GM12878 (cell line): ENCODE data around the gene ARHGAP30. TPM values are rescaled to one million over a fixed set of nuclear protein-coding genes. Genes with fewer than 3 reads are reported as not detected.

Experiments
- ATAC-seq: fragments of 200-7000 bp; cut with Tn5 transposase; 3 replicates; pipeline ENCODE4 v1.9.1; 2020; ENCODE audit warnings: mild to moderate bottlenecking, moderate library complexity
- BruUV-seq: library from RNA; stranded (reverse); fragments of 400-500 nt; replicated peaks from 2 replicates; lab custom pipeline; 2021; lab: Mats Ljungman, UMichigan
- CTCF ChIA-PET: fragments of 300-600 bp; sonication (Branson Sonifier 250); formaldehyde crosslinking; extraction: SDS; loops from one replicate; lab custom pipeline; 2021; ENCODE audit warnings: inconsistent platforms; lab: Yijun Ruan, JAX
- POLR2A ChIA-PET: fragments of 350-600 bp; formaldehyde crosslinking; extraction: SDS; loops from one replicate; lab custom pipeline; 2021; ENCODE audit warnings: inconsistent platforms; lab: Charles Lee
- RAD21 ChIA-PET: fragments of 300-600 bp; sonication (Branson Sonifier 250); formaldehyde crosslinking; loops from one replicate; lab custom pipeline; 2023; ENCODE audit warnings: antibody characterized with exemption; ENCODE audit not compliant: unreplicated experiment; lab: Charles Lee
- SMC1A ChIA-PET: fragments of 300-600 bp; sonication (Branson Sonifier 250); formaldehyde crosslinking; loops from one replicate; lab custom pipeline; 2023; ENCODE audit not compliant: unreplicated experiment, uncharacterized antibody; lab: Charles Lee
- DNase-seq: peaks from one replicate; pipeline ENCODE4 v3.0.0-alpha.2; 2011; ENCODE audit warnings: low read depth, low spot score
- FAIRE-seq: peaks from 3 replicates; lab custom pipeline; 2011; peaks lifted over from hg19 to GRCh38; lab: Jason Lieb, UNC
- H2AFZ ChIP-seq: 2 replicates; pipeline ENCODE4 v1.6.0; 2011; ENCODE audit warnings: low read depth, low read length, control low read depth; ENCODE audit not compliant: control insufficient read depth
- H3K27ac ChIP-seq: 2 replicates; pipeline ENCODE4 v1.5.1; 2011; ENCODE audit warnings: control low read depth; ENCODE audit not compliant: control insufficient read depth, insufficient read depth
- H3K27me3 ChIP-seq, 2 experiments: replicated peaks in 1 of 2; 2 replicates each; pipeline versions ENCODE4 v1.6.0 to v1.6.1; 2011; ENCODE audit warnings: low read length in 1 of 2; ENCODE audit not compliant: control insufficient read depth in 2 of 2, insufficient read depth in 2 of 2
- H3K36me3 ChIP-seq, 2 experiments: 2 replicates each; pipeline ENCODE4 v1.5.1; 2011; ENCODE audit warnings: low read length in 1 of 2; ENCODE audit not compliant: control insufficient read depth in 2 of 2, insufficient read depth in 2 of 2
- H3K4me1 ChIP-seq: 2 replicates; pipeline ENCODE4 v1.6.1; 2011; ENCODE audit warnings: mild to moderate bottlenecking, low read length, moderate library complexity, mixed read lengths; ENCODE audit not compliant: control insufficient read depth, insufficient read depth
- H3K4me2 ChIP-seq: 2 replicates; pipeline ENCODE4 v1.6.0; 2011; ENCODE audit warnings: control low read depth; ENCODE audit not compliant: control insufficient read depth, insufficient read depth
- H3K4me3 ChIP-seq: fragments of 200-600 bp; sonication (generic); 2 replicates; pipeline ENCODE4 v1.5.1; 2016
- H3K79me2 ChIP-seq: 2 replicates; pipeline ENCODE4 v1.6.0; 2011; ENCODE audit warnings: low read length; ENCODE audit not compliant: control insufficient read depth, insufficient read depth
- H3K9ac ChIP-seq: 2 replicates; pipeline ENCODE4 v1.8.0; 2011; ENCODE audit warnings: low read length, control low read depth, mixed read lengths; ENCODE audit not compliant: control insufficient read depth, insufficient read depth
- H3K9me3 ChIP-seq: replicated peaks from 3 replicates; pipeline ENCODE4 v1.5.1; 2011; ENCODE audit warnings: mild to moderate bottlenecking, low read length; ENCODE audit not compliant: control insufficient read depth, insufficient read depth
- H4K20me1 ChIP-seq: 2 replicates; pipeline ENCODE4 v1.6.0; 2011; ENCODE audit not compliant: control insufficient read depth, insufficient read depth
- BCL11A ChIP-seq: IDR thresholded peaks from 2 replicates; pipeline ENCODE4 v1.6.1; 2011; ENCODE audit warnings: low read depth, low read length
- E2F4 ChIP-seq: IDR thresholded peaks from 2 replicates; pipeline ENCODE4 v1.6.1; 2012; ENCODE audit warnings: low read depth, low read length, improper control_type of control experiment
- EGR1 ChIP-seq, 2 experiments: IDR thresholded peaks; 1 replicate in 1 of 2; 2 replicates in 1 of 2; pipeline ENCODE4 v1.6.1; 2011 to 2012; ENCODE audit warnings: low read depth in 2 of 2, low read length in 2 of 2, borderline replicate concordance in 1 of 2, mild to moderate bottlenecking in 1 of 2, moderate library complexity in 1 of 2
- HDAC6 ChIP-seq: fragments of 200-600 bp; sonication (generic); IDR thresholded peaks from one replicate; pipeline ENCODE4 v1.8.0; 2017; ENCODE audit warnings: antibody characterized with exemption; ENCODE audit not compliant: unreplicated experiment
- HSF1 ChIP-seq: fragments of 150-350 bp; IDR thresholded peaks from 2 replicates; pipeline ENCODE4 v1.6.1; 2014; ENCODE audit warnings: mild to moderate bottlenecking, low read depth, low read length
- MYB ChIP-seq: fragments of 150-350 bp; IDR thresholded peaks from 2 replicates; pipeline ENCODE4 v1.6.1; 2014; ENCODE audit warnings: mild to moderate bottlenecking, low read depth, low read length, borderline replicate concordance
- PKNOX1 ChIP-seq: fragments of 450-650 bp; IDR thresholded peaks from 2 replicates; pipeline ENCODE4 v1.6.1; 2016; ENCODE audit warnings: mild to moderate bottlenecking
- RELB ChIP-seq: fragments of 450-650 bp; IDR thresholded peaks from 2 replicates; pipeline ENCODE4 v1.6.1; 2017; ENCODE audit warnings: low read depth, mild to moderate bottlenecking, moderate library complexity
- REST ChIP-seq: IDR thresholded peaks from 2 replicates; pipeline ENCODE4 v1.6.1; 2012; ENCODE audit warnings: mild to moderate bottlenecking, low read depth, low read length
- SMAD5 ChIP-seq: IDR thresholded peaks from 2 replicates; pipeline ENCODE4 v1.6.1; 2016; ENCODE audit warnings: antibody characterized with exemption, low read depth
- STAT1 ChIP-seq: fragments of 450-650 bp; conservative IDR thresholded peaks from 2 replicates; pipeline ENCODE4 v1.6.1; 2014; ENCODE audit warnings: antibody characterized with exemption, mild to moderate bottlenecking
- YBX1 ChIP-seq: fragments of 450-650 bp; IDR thresholded peaks from 2 replicates; pipeline ENCODE4 v1.6.1; 2016; ENCODE audit warnings: antibody characterized with exemption
- ZNF207 ChIP-seq: fragments of 450-650 bp; IDR thresholded peaks from 2 replicates; pipeline ENCODE4 v1.6.1; 2014; ENCODE audit warnings: antibody characterized with exemption, mild to moderate bottlenecking, borderline replicate concordance
- WGBS: methylation state at CpG from one replicate; pipeline ENCODE4 v1.1.6; 2016; ENCODE audit warnings: low lambda C conversion rate; ENCODE audit not compliant: insufficient replicate concordance, insufficient coverage; ENCODE audit errors: missing lambda C conversion rate; 5-methylcytosine and 5-hydroxymethylcytosine counted together
- in situ Hi-C: fragments of 300-500 bp; cut with MboI; formaldehyde crosslinking; loops from 9 replicates; pipeline ENCODE4 v1.14.3; 2018; ENCODE audit warnings: mixed read lengths
- intact Hi-C: fragments of 100-400 bp; cut with micrococcal nuclease; formaldehyde crosslinking; loops from one replicate; pipeline ENCODE4 v1.14.2; 2022; ENCODE audit not compliant: unreplicated experiment
- polyA plus RNA-seq, 11 experiments: library from polyadenylated mRNA; depleted of rRNA in 4 of 11; unstranded in 6 of 11; stranded (reverse) in 5 of 11; fragments of >200 nt; fragmentation: Nextera tagmentation in 4 of 11; fragmentation: Illumina TruSeq in 1 of 11; extraction: Ambion mirVana in 4 of 11; extraction: Trizol in 1 of 11; gene quantifications; 1 replicate in 1 of 11; 2 replicates in 10 of 11; pipeline versions ENCODE4 v1.2.1 to v1.2.3, GENCODE V29; 2011 to 2016; ENCODE audit warnings: inconsistent platforms in 2 of 11, missing spikeins in 2 of 11, low read depth in 1 of 11
- total RNA-seq, 4 experiments: library from RNA; depleted of rRNA in 3 of 4; stranded (reverse); fragments of >200 nt in 3 of 4; fragmentation: Illumina TruSeq in 1 of 4; extraction: Trizol in 1 of 4; gene quantifications; 2 replicates each; pipeline versions ENCODE4 v1.2.1 to v1.2.3, GENCODE V29; 2013 to 2021

Gene ARHGAP30
- total and polyA plus RNA-seq, 10 of the 15 experiments (the other 5 are each of a cell fraction or from before 2014, with no cell fraction given): 12.9 to 143 (median 76.3) TPM

- Histone ChIP-seq H3K9ac (no peak overlapping the region), H2AFZ (no peak overlapping the region), H3K27me3 (no peaks in the 10 kb centered on the region), H3K4me2 (no peak overlapping the region), H3K4me3 (no peak overlapping the region), H3K79me2 (peaks cover 27% of the 10 kb centered on the region), H3K4me1 (no peaks in the 10 kb centered on the region), H3K36me3 (peaks cover 4 to 7% of the 10 kb centered on the region in 2 experiments; a peak in 3 of 4 replicates), H3K9me3 (no peaks in the 10 kb centered on the region), H4K20me1 (no peaks in the 10 kb centered on the region), H3K27ac (no peak overlapping the region)
- DNase-seq (no peak), ATAC-seq (no peak), FAIRE-seq (no peak)
- ChIA-PET RAD21 (no interaction called here), SMC1A (interaction anchor here (0.6 kb wide), 1 partner anchor 29 kb away, joined by 3 read pairs; no protein-coding TSS in a partner anchor), POLR2A (no interaction called here), CTCF (interaction anchor here (1.2 to 1.6 kb wide), 3 partner anchors 10 to 108 kb away, joined by 3 to 6 read pairs (median 4); no protein-coding TSS in a partner anchor)
- in situ Hi-C loops (no loop called here), intact Hi-C loops (no loop called here)
- BruUV-seq: no TSS peak
- WGBS: 100% methylated on average over 1 of the region's 1 CpG
- TF ChIP-seq ZNF207: no peak
- TF ChIP-seq MYB: no peak
- TF ChIP-seq E2F4: no peak
- TF ChIP-seq YBX1: no peak
- no peak for TF ChIP-seq SMAD5
- no peak for TF ChIP-seq HDAC6
- no peak for TF ChIP-seq EGR1 (IDR thresholded peaks at IDR 0.05; ENCODE audit: borderline replicate concordance in 1 of 2, low read depth in 2 of 2, low read length in 2 of 2)
- no peak for TF ChIP-seq RELB
- TF ChIP-seq BCL11A: no peak
- TF ChIP-seq PKNOX1: no peak
- TF ChIP-seq REST: no peak
- no peak for TF ChIP-seq HSF1
- TF ChIP-seq STAT1: no peak
These were observed 36.7 kb upstream of the ARHGAP30 start for GRCh38 chr1:161106431-161106830.
